GM10847 (cell line): ENCODE measurements around the gene NEMP1.

Experiments used
- POLR2A ChIP-seq: IDR thresholded peaks from 2 replicates; pipeline ENCODE4 v1.6.1; 2011; ENCODE audit not compliant: insufficient read length; ENCODE audit errors: extremely low read depth

NEMP1 gene

DNA sequence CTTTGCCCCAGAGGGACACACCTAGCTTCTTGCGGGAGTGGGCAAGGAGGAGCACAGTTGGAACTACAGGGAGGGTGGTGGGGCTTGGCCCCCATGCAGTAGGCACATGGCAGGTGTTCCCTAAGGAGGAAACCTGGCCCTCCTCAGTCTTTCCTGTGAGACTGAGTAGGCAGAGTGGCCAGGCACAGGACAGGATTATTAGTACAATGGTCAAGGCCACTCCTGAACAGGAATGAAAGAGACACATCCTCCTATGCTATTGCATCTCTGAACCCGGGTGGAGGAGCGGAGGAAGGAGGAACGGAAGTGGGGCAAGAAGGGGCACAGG lies 29.5 kb downstream of the NEMP1 start:
- TF ChIP-seq POLR2A, result no peak

DNA sequence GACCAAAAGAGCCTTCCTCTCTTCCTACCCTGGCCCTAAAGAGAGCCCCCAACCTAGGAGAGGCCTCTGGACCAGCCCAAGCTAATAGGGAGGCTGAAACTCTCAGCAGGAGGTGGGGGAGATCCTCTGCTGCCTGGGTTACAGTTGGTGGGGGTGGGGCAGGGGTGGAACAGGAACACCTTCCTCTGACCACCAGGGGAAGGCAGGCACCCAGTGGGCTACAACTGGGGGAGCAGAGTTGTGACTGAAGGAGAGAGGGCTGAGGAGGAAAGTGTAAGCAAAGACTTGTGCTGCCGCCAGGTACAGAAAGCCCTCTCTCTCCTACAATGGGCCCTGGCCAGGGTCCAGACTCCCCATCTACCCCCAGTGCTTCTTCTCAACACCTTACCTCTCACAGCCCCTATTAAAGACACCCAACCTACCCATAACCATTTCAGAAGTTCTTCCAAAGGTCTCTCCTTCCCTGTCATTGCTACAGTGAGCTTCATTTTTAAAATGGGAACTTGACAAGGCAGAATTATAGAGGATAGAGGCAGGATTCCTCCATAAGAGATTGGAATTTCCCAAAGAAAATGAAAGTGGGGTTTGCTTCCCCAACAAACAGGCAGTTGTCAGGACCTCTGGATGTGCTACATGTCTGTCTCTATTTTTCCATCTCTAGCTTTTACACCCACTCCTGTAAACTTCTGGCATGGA lies 30.0 kb downstream of the NEMP1 start:
- TF ChIP-seq POLR2A, result no peak

DNA sequence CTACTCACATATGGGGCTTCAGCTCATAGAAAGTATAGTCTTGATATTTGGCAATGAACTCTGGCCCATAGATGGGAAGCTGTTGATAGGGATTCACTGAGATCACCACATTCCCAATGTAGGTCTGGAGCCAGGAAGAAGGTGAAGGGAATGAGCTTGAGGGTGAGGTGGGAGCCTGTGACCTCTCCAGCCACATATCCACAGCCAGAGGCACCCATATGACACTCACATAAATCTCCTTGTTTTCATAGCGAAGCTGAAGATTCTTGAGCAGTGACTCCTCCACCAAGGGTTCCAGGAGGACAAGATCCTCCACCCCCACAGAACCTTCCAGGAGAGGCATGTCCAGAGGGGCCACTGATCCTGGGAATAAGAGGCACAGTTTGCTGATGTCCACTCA lies 30.6 kb downstream of the NEMP1 start:
- TF ChIP-seq POLR2A, result no peak

DNA sequence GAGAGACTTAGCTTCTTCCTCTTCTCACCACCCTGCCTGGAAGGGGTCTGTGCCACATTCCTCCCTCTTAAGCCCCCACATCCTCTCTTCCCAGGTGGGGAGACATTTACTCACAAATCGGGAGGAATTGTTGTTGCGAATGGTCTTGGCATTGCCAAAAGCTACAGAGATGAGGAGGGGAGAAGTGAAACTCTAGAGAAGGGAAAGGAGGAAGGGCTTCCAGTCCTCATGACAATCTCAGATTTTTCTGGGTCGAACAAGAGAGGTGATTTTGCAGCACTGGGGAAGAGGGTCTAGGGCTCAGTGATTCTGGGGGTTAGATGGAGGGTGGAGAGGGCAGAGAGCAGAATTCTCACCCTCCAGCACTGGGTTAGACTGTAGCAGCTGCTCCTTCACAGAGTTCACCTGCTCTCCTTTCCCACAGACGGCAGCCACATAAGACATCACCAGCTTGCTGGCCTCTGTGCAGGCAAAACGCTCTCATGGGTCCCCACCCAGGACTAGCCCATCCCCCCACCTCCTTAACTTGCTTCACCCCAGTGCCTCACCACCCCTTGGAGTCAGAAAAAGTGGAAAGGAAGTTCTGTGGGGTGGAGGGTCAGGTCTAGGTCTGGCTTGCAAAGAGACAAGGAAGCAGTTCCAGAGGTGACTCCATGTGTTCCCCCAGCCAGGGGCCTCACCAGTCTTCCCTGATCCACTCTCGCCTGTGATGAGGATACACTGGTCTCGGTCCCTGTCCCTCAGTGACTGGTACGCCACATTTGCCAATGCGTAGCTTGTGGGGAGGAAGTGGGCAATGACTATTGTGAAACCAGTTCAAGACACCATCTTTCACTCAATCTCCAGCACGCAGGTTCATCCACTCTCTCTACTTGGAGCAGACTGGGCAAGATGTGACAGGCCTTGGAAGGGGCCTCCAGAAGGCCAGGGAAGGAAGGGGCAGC lies 31.4 kb downstream of the NEMP1 start:
- no peak for TF ChIP-seq POLR2A

DNA sequence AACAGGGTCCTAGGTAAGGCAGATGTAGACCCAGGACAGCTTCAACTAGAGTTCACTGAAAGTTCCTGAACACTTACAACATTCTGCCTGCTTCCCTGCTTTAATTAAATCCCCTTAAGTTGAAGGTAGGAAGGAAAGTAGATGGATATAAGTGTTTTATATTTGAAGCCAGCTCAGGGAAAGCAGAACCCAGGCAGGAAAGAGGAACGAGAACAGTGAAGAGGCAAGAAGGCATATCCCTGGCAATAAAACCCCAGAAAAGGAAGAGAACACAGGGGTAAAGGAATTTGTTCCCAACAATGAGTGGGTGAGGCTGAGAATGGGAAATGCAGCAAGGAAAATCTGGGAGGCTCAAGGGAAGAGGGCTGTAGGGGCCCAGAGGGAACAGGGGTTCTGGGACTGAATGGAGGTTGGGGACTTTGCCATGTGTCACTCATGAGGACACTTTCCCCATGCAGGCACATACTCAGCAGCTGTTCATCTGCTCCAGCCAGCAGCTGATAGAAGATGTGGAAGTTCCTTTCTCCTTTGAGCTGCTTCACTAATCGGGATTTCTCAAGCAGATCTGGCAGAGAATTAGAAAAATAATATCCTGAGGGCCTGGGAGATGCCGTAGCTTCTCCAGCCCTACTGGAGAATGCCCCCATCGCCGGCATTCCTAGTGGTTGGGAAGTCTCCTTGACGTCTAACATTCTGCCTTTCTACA lies 32.4 kb downstream of the NEMP1 start:
- no peak for TF ChIP-seq POLR2A

DNA sequence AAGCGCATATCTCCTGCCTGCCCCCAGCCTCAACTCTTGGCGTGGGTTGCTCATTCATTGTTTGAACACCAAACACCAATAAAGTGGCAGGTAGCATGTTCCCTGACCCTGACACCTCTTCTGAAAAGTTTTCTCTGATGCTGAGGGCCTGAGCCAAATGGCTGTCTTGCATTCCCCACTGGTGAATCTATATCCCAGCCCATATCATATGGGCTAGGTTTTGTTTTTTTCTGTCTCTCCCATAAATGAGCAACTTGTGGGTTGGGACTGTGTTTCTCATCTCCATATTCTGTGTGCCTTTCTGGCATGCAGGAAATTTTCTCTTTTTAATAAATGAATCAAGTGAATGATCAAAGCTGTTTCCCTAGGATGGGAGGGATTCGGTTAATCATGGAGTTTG lies 33.7 kb downstream of the NEMP1 start:
- TF ChIP-seq POLR2A, result no peak

DNA sequence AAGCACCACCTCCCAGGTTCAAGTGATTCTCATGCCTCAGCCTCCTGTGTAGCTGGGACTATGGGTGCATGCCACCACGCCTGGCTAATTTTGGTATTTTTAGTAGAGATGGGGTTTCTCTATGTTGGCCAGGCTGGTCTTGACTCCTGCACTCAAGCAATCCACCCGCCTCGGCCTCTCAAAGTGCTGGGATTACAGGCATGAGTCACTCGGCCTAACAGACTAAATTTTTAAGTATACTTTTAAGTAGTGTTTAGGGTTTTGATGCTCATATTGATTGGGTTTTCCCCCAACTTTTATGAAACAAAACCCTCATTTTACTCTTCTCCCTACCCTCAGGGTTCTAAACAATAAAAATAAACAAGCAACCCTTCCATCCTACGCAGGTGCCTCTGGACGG lies 34.1 kb downstream of the NEMP1 start:
- no peak for TF ChIP-seq POLR2A

DNA sequence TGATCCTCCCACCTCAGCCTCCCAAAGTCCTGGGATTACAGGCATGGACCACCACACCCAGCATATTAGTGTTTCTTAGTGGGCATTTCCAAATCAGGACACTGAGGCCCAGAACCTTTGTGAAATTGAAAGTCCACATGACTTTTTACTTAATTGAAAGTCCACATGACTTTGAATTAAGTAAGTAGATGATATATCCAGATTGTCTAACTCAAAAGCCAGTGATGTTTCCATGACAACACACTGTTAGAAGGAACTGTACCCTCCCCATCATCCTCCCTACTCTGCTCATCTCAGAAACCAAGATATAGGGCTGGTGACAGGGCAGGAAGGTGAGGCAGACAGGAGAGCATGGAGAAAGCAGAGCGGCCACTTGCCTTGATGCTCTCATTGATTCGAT lies 35.9 kb downstream of the NEMP1 start:
- no peak for TF ChIP-seq POLR2A

DNA sequence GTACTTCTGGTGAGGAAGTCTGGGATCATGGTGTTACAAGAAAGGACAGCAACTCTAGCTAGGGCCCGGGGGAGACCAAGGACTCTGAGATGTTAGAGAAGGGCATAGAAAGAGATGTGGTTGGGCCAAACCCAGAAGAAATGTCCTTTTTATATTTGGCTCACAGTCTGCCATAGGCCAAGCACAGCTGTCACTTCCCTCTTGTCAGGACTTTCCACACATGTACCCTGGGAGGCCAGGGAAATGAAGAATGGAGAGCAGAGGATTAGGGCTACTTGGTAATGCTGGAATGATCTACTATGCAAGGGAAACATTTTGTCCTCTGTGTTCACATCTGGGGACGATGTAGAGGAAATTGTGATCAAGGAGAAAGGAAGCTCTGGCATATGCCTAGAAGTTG lies 37.8 kb downstream of the NEMP1 start:
- TF ChIP-seq POLR2A, result no peak

DNA sequence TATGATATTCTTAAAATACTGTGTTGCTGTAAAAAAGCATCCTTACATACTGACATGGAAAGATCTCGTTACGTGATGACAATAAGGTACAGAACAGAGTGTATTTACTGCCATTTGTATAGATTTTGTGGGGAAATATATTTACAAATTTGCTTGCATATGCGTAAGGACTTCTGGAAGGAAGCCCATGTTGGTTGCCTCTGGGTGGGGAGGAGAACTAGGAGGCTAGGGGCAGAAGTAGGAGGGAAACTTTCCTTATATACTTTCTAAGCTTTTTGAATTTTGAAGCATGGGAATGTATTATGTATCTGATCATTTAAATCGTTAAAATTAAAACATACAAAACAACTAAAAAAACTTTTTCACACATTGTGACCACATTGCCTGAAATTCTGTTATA lies 38.4 kb downstream of the NEMP1 start:
- TF ChIP-seq POLR2A, result no peak

DNA sequence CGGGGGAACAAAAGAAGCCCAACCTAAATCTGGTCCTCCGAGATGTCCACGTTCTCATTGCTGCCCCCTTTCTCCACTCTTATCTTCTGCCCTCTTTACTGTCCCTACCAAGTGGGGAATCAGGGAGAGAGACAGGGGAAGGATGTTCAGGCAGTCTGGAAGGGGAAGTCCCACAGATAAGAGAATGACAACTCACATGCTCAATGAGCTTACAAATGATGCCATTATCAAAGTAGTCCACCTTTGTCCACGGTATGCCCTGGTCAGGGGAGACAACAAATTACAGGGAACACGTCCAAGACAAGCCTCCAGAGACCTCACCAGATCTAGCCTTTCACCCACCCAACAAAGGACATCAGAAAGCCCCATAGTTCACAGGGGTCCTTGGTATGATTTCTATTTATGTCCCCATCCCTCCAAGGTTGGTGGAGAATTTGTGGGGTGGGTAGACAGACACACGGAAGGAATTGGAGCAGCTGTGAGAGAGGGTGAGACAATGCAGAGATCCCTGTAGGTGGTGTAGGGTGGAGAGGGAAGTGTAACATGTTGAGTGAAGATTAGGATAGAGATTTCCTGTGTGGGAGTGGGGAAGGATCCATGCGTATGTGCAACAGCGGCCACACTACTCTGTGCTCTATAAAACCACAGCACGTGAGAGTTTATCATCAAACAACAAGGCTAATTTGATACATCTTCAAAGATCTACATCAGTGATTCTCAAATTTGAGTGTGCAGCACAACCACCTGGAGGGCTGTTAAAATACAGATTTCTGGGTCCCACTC lies 39.4 kb downstream of the NEMP1 start:
- no peak for TF ChIP-seq POLR2A

DNA sequence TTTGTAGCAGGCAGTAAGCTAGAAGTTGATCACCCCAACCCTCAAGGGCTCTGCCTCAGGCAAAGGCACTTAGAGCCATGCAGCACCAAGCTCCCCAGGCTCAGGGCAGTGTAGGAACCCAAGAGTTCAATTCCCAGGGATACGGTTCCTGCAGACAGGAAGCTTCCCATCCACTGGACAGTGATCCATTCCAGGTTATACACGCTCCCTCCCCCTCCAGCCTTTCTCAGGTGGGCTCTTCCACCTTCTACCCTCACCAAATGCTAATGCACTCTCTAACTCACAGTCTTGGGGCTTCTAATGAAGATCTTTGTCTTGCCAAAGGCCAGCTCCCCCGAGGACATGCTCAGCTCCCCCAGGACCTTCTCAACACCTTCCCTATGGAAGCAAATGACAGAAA lies 41.3 kb downstream of the NEMP1 start:
- TF ChIP-seq POLR2A, result no peak

DNA sequence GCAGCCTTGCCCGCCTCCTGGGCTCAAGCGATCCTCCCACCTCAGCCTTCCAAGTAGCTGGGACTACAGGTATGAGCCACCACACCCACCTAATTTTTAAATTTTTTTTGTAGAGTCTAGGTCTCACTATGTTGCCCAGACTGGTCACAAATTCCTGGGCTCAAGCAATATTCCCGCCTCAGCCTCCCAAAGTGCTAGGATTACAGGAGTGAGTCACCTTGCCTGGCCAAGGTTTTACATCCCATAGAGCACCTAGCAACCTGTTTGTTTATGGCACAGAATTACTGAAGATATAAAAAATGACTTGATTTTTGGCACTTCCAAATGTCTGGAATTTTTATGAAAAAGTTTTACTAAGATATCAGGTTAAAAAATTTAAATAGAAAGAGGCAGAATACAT lies 45.2 kb downstream of the NEMP1 start:
- no peak for TF ChIP-seq POLR2A

DNA sequence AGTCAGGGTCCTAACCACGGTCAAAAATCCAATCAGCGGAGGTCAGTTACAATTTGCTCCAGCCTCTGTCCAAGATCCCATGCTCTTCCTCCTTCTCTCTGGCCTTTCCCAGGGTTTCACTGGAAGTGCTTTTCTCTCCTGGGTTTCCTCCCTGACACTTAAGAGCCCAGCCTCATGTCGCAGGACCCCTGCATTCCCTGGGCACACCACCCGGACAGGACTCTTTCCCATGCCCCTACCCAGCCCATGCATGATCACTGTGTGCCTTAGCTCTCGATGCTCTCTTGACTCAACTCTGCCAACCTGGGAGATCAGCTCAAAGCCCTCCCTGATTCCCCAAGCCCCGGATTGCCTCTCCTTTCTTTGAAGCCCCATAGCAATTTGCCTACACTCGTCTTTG lies 46.8 kb downstream of the NEMP1 start:
- no peak for TF ChIP-seq POLR2A

DNA sequence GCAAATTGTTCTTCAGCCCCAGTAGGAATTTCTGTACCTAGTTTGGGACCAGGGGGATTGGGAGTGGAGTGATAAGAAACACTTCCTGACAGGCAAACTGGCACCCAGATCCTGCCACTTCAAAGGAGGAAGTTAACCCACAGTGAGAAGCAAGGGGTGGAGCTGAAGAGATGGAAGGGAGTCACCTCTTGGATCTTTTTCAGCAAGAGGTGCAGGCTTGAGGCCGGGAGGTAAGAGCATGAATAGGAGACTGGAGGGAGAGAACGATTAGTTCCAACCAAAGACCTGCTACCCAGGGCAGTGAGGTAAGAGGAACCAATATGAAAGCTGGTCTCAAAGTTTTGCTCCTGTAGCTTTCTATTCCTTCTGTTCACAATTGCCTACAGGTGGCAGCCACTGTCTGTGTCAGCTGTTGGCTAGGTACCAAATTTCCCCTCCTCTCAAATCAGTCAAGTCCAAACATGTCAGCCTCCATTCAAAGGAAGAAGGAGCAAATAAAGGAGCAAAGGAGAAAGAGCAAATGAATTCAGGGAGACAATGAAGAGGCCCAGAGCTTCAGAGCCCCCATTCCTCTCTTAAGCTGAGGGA lies 47.4 kb downstream of the NEMP1 start:
- no peak for TF ChIP-seq POLR2A

DNA sequence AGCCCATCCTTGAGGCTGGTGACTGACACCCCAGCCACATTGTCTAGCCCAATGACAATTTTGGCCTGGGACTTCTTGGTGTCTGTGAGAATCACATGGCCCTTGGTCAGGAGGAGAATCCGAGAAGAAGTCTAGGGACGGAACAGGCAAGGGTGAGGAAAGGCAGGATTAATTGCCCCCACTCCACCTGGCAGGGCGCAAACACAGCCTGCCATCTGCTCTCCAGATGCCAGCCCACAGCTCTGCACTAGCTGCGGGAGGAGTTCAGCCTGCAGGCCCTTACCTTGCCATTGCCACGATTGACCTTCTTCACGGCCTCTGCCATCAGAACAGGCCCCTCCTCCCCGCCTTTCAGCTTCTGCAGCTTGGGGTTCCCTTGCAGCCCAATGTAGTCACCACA lies 49.1 kb downstream of the NEMP1 start:
- TF ChIP-seq POLR2A, result no peak

DNA sequence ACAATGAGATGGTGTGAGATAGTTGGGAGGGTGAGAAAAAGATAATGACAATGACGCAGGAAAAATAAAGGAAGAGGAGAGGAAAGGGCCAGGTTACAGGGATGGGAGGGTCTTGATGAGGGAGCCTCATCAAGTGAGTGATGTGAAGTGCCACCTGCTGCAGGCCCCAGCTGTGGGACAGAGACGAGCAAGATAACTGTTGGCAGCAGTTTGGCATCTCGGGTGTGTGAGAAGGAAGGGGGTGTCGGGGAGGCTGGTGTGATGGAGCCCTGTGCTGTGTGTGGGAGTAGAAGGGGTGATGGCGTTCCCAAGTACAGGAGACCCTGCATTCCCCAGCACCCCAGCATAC lies 50.8 kb downstream of the NEMP1 start:
- no peak for TF ChIP-seq POLR2A
